ENCODE results near the gene OPA3. TPM values are rescaled to one million over a fixed set of nuclear protein-coding genes. Genes with fewer than 3 reads are reported as not detected.

The OPA3 gene
- polyA plus RNA-seq, 3 donors: 4.4 to 6.9 (median 5.6) TPM

DNA sequence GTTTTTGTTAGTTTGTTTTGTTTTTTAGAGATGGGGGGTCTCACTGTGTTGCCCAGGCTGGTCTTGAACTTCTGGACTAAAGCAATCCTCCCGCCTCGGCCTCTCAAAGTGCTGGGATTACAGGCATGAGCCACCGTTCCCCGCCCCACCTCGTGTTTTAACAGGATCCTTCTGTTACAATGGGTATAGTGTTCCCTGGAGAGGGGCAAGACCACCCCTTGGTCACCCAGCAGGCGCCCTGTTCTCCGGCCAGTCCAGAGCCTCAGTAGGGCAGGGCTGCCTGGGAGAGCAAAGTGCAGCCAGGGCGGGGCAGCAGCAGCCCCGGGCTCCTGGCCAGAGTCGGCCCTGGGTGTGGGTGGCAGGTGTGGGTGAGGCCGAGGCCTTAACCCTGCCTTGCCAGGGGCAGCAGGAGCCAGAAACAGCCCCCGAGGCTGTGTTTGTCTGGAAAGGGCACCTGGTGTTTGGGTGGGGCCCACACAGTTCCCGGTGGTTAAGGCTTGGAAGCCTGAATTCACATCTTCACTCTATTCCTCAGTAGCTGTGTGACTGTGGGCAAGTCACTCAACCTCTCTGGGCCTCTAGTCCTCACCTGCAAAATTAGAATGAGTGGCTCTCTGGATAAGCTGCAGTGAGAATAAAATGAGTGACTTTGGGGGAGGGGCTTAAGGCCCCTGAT lies 70.1 kb downstream of the OPA3 start:
- Histone ChIP-seq H3K4me1 (ENCODE audit: control insufficient read depth in 1 of 2, insufficient read depth in 2 of 2, low read length in 2 of 2) (peaks cover 76 to 83% of the 10 kb centered on the region in 2 donors), H4K20me1 (ENCODE audit: insufficient read depth, low read length) (peaks cover 95% of the 10 kb centered on the region), H2AFZ (ENCODE audit: insufficient read depth, low read depth, low read length, poor library complexity, severe bottlenecking) (no peak overlapping the region), H3K9ac (ENCODE audit: insufficient read depth, low read length, poor library complexity, severe bottlenecking) (peak overlapping the region; percentile 68), H3K27me3 (ENCODE audit: control insufficient read depth in 2 of 2, insufficient read depth in 2 of 2, low read length in 2 of 2) (no peaks in the 10 kb centered on the region), H3K79me2 (ENCODE audit: insufficient read depth, low read length) (peaks cover 99% of the 10 kb centered on the region), H3K36me3 (replicated peaks in 1 of 2; ENCODE audit: control insufficient read depth in 1 of 2, insufficient read depth in 2 of 2, low read length in 2 of 2) (peaks cover 25 to 49% of the 10 kb centered on the region in 2 donors), H3K4me3 (replicated peaks in 1 of 3; ENCODE audit: low read depth in 2 of 3, low read length in 3 of 3) (peak overlapping the region in 2 of 3 experiments; percentile 13 to 100), H3K9me3 (replicated peaks in 1 of 2; ENCODE audit: control insufficient read depth in 1 of 2, insufficient read depth in 1 of 2, low read length in 2 of 2) (no peaks in the 10 kb centered on the region), H3K4me2 (replicated peaks; ENCODE audit: extremely low read depth, low read length, poor library complexity, severe bottlenecking) (peak overlapping the region; percentile 79), H3K27ac (ENCODE audit: low read depth in 1 of 2, low read length in 2 of 2) (peak overlapping the region; percentile 84 to 96)
- Mint-ChIP-seq H3K27me3 (ENCODE audit: low read depth in 3 of 3) (no peaks in the 10 kb centered on the region), H3K4me3 (peak overlapping the region; percentile 74 to 80), H3K36me3 (peaks cover 49 to 86% of the 10 kb centered on the region in 2 donors), H3K4me1 (peaks cover 78% of the 10 kb centered on the region), H3K9me3 (no peaks in the 10 kb centered on the region), H3K27ac (peak overlapping the region; percentile 97 to 99 (median 99))
- DNase-seq: peak in 1 of 3 donors; percentile 8
- intact Hi-C loops (cut with micrococcal nuclease): no loop called here
- WGBS (ENCODE audit: insufficient coverage): 51% methylated on average over 9 of the region's 13 CpGs
- TF ChIP-seq CTCF (IDR thresholded peaks at IDR 0.05): no peak

- peaks cover 80% of the 10 kb centered on the region for H3K4me1 Mint-ChIP-seq
- Histone ChIP-seq H3K4me1 (ENCODE audit: control insufficient read depth in 1 of 2, insufficient read depth in 2 of 2, low read length in 2 of 2) (peaks cover 78 to 81% of the 10 kb centered on the region in 2 donors), H3K4me3 (replicated peaks in 1 of 3; ENCODE audit: low read depth in 2 of 3, low read length in 3 of 3) (peak overlapping the region in 1 of 3 experiments; percentile 100), H3K36me3 (replicated peaks in 1 of 2; ENCODE audit: control insufficient read depth in 1 of 2, insufficient read depth in 2 of 2, low read length in 2 of 2) (peaks cover 11 to 34% of the 10 kb centered on the region in 2 donors), H3K9ac (ENCODE audit: insufficient read depth, low read length, poor library complexity, severe bottlenecking) (no peak overlapping the region), H3K9me3 (replicated peaks in 1 of 2; ENCODE audit: control insufficient read depth in 1 of 2, insufficient read depth in 1 of 2, low read length in 2 of 2) (no peaks in the 10 kb centered on the region), H3K27me3 (ENCODE audit: control insufficient read depth in 2 of 2, insufficient read depth in 2 of 2, low read length in 2 of 2) (no peaks in the 10 kb centered on the region), H3K79me2 (ENCODE audit: insufficient read depth, low read length) (peaks cover 99% of the 10 kb centered on the region), H2AFZ (ENCODE audit: insufficient read depth, low read depth, low read length, poor library complexity, severe bottlenecking) (no peak overlapping the region), H3K27ac (ENCODE audit: low read depth in 1 of 2, low read length in 2 of 2) (peak overlapping the region in 1 of 2 donors; percentile 96), H3K4me2 (replicated peaks; ENCODE audit: extremely low read depth, low read length, poor library complexity, severe bottlenecking) (peak overlapping the region; percentile 59), H4K20me1 (ENCODE audit: insufficient read depth, low read length) (peaks cover 96% of the 10 kb centered on the region)
- intact Hi-C loops (cut with micrococcal nuclease): no loop called here
- H3K9me3 Mint-ChIP-seq: no peaks in the 10 kb centered on the region
- WGBS (ENCODE audit: insufficient coverage): 76% methylated on average over 5 of the region's 6 CpGs
- no peak for TF ChIP-seq CTCF (IDR thresholded peaks at IDR 0.05)
- no peaks in the 10 kb centered on the region for H3K27me3 Mint-ChIP-seq (ENCODE audit: low read depth in 3 of 3)
- DNase-seq: no peak
- H3K27ac Mint-ChIP-seq: peak overlapping the region; percentile 58 to 99 (median 97)
- H3K36me3 Mint-ChIP-seq: peaks cover 43 to 76% of the 10 kb centered on the region in 2 donors
- H3K4me3 Mint-ChIP-seq: peak overlapping the region; percentile 16 to 80
Measured at GRCh38 chr19:45512881-45513483, 71.6 kb downstream of the OPA3 start.

Data from CD14-positive monocyte (primary cell).